ENCODE results near the gene FER. TPM values are rescaled to one million over a fixed set of nuclear protein-coding genes. Genes with fewer than 3 reads are reported as not detected.

FER gene
- total and polyA plus RNA-seq, 9 of the 15 experiments (the other 6 are each of a cell fraction or from before 2014, with no cell fraction given): 6.7 to 18.2 (median 8.9) TPM

DNA sequence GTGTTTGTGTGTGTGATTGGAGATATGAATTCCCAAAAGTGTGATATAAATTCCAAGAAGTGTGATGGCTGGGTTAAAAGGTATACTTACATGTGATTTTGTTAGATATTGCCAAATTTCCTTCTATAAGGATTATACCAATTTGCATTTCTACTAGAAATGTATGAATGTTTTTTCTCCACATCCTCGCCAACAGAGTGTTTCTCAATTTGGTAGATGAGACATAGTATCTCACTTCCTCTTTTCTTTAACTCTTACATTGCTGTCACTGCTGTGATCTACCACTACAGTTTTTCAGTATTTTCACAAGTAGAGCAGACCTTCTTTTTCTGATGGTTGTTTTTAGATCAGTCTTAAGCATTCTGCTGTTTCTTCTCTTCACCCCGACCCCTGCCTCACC, 111.3 kb downstream of the FER start (continued):
- TF ChIP-seq, protein P1, sequence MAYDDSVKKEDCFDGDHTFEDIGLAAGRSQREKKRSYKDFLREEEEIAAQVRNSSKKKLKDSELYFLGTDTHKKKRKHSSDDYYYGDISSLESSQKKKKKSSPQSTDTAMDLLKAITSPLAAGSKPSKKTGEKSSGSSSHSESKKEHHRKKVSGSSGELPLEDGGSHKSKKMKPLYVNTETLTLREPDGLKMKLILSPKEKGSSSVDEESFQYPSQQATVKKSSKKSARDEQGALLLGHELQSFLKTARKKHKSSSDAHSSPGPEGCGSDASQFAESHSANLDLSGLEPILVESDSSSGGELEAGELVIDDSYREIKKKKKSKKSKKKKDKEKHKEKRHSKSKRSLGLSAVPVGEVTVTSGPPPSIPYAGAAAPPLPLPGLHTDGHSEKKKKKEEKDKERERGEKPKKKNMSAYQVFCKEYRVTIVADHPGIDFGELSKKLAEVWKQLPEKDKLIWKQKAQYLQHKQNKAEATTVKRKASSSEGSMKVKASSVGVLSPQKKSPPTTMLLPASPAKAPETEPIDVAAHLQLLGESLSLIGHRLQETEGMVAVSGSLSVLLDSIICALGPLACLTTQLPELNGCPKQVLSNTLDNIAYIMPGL (CRISPR knock-in tag; IDR thresholded peaks at IDR 0.05): no peak
- no peak for TF ChIP-seq PML (IDR thresholded peaks at IDR 0.05; ENCODE audit: low read length)
- no peak for TF ChIP-seq CBX3 (IDR thresholded peaks at IDR 0.05; ENCODE audit: borderline replicate concordance in 1 of 2, low read length in 2 of 2)
- no peak for TF ChIP-seq BACH1 (tag; IDR thresholded peaks at IDR 0.05)
- TF ChIP-seq HEY1 (CRISPR knock-in tag; IDR thresholded peaks at IDR 0.05; ENCODE audit: borderline replicate concordance): no peak
- 0 out of 2 replicates have a peak, but pooled peaks have one; percentile 27 for TF ChIP-seq FOSL1 (tag; conservative IDR thresholded peaks at IDR 0.05)
- no peak for TF ChIP-seq ZBTB7A (IDR thresholded peaks at IDR 0.05; ENCODE audit: borderline replicate concordance, control insufficient read depth, low read depth, low read length)
- TF ChIP-seq NCOA6 (IDR thresholded peaks at IDR 0.05): no peak
- no peak for TF ChIP-seq NELFE (IDR thresholded peaks at IDR 0.05; ENCODE audit: insufficient read depth, insufficient read length)
- TF ChIP-seq ZBTB5 (IDR thresholded peaks at IDR 0.05): no peak
- no peak for TF ChIP-seq PURB (CRISPR knock-in tag; IDR thresholded peaks at IDR 0.05; ENCODE audit: low read depth)
- no peak for TF ChIP-seq ARID2 (IDR thresholded peaks at IDR 0.05)
- no peak for TF ChIP-seq MXI1 (IDR thresholded peaks at IDR 0.05; ENCODE audit: low read depth, low read length)
- no peak for TF ChIP-seq HDAC2 (IDR thresholded peaks at IDR 0.05)
- no peak for TF ChIP-seq CBX8 (IDR thresholded peaks at IDR 0.05; ENCODE audit: borderline replicate concordance, extremely low read depth, low read depth, low read length, poor library complexity, severe bottlenecking)
- TF ChIP-seq, protein P2, sequence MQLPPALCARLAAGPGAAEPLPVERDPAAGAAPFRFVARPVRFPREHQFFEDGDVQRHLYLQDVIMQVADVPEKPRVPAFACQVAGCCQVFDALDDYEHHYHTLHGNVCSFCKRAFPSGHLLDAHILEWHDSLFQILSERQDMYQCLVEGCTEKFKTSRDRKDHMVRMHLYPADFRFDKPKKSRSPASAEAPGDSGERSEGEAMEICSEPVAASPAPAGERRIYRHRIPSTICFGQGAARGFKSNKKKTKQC (CRISPR knock-in tag; IDR thresholded peaks at IDR 0.05): no peak
- TF ChIP-seq ZNF3 (CRISPR knock-in tag; IDR thresholded peaks at IDR 0.05): no peak
- TF ChIP-seq ZNF695 (CRISPR knock-in tag; IDR thresholded peaks at IDR 0.05): no peak
- no peak for TF ChIP-seq ZNF431 (CRISPR knock-in tag; IDR thresholded peaks at IDR 0.05)
- no peak for TF ChIP-seq PCBP2 (IDR thresholded peaks at IDR 0.05; ENCODE audit: low read depth, low read length, poor library complexity, severe bottlenecking)
- no peak for TF ChIP-seq ATF4 (CRISPR knock-in tag; IDR thresholded peaks at IDR 0.05)
